ENCODE data around the gene CDKL5. TPM values are rescaled to one million over a fixed set of nuclear protein-coding genes. Genes with fewer than 3 reads are reported as not detected.

Gene CDKL5
- total and polyA plus RNA-seq, 12 donors: 1.1 to 12.6 (median 10.0) TPM

- WGBS, 2 donors: 91 to 95% methylated on average over 1 of the region's 1 CpG
- TF ChIP-seq CTCF (IDR thresholded peaks at IDR 0.05): no peak
- intact Hi-C loops (cut with DNase I): no loop called here
- Histone ChIP-seq H3K36me3 (no peaks in the 10 kb centered on the region), H3K27me3 (peaks cover 0 to 9% (median 0%) of the 10 kb centered on the region in 7 donors), H3K4me3 (no peak overlapping the region), H3K4me1 (no peaks in the 10 kb centered on the region), H3K27ac (no peak overlapping the region), H3K9me3 (no peaks in the 10 kb centered on the region)
- no peak for ATAC-seq
- no peak for DNase-seq
Observed at GRCh38 chrX:18561020-18561419, 135.6 kb downstream of the CDKL5 start.

GRCh38 chrX:18565727-18566126 is 140.3 kb downstream of the CDKL5 start:
- H3K4me1 ChIP-seq: no peaks in the 10 kb centered on the region
- H3K9me3 ChIP-seq: no peaks in the 10 kb centered on the region
- 100% methylated on average over 1 of the region's 1 CpG for WGBS, 2 donors
- no peak overlapping the region for H3K4me3 ChIP-seq
- H3K27ac ChIP-seq: no peak overlapping the region
- TF ChIP-seq CTCF (IDR thresholded peaks at IDR 0.05): no peak
- intact Hi-C loops (cut with DNase I): no loop called here
- no peaks in the 10 kb centered on the region for H3K36me3 ChIP-seq
- DNase-seq (no peak), ATAC-seq (no peak)
- peaks cover 0 to 9% (median 0%) of the 10 kb centered on the region in 7 donors for H3K27me3 ChIP-seq

- intact Hi-C loops (cut with DNase I): no loop called here
- no peak overlapping the region for H3K27ac ChIP-seq
- no peak for DNase-seq
- 97 to 98% methylated on average over 3 of the region's 3 CpGs for WGBS, 2 donors
- no peaks in the 10 kb centered on the region for H3K36me3 ChIP-seq
- peaks cover 0 to 9% (median 0%) of the 10 kb centered on the region in 7 donors for H3K27me3 ChIP-seq
- no peak for TF ChIP-seq CTCF (IDR thresholded peaks at IDR 0.05)
- H3K4me3 ChIP-seq: no peak overlapping the region
- no peaks in the 10 kb centered on the region for H3K9me3 ChIP-seq
- ATAC-seq: no peak
- no peaks in the 10 kb centered on the region for H3K4me1 ChIP-seq
Observed at GRCh38 chrX:18566748-18567147, 141.3 kb downstream of the CDKL5 start.

GRCh38 chrX:18573556-18573955 is 148.1 kb downstream of the CDKL5 start:
- H3K27ac ChIP-seq: peak overlapping the region in 2 of 10 donors; percentile 4 to 40
- ATAC-seq: peak; percentile 26 to 85 (median 53)

More at GRCh38 chrX:18573556-18573955, 148.1 kb downstream of the CDKL5 start:
- Histone ChIP-seq H3K9me3 (no peaks in the 10 kb centered on the region), H3K36me3 (no peaks in the 10 kb centered on the region), H3K4me3 (no peak overlapping the region), H3K4me1 (peaks cover 0 to 13% (median 0%) of the 10 kb centered on the region in 9 donors), H3K27me3 (no peaks in the 10 kb centered on the region)
- intact Hi-C loops (cut with DNase I): no loop called here
- TF ChIP-seq CTCF (IDR thresholded peaks at IDR 0.05): no peak
- no peak for DNase-seq
- 51 to 55% methylated on average over 3 of the region's 3 CpGs for WGBS, 2 donors

Measured in heart right ventricle (tissue), 16 donors.